Ectodermal cell (in vitro differentiated cells): ENCODE data around the gene PSPH.
"Not testable (repeated sequence)": the region's sequence is repeated elsewhere in the genome, so short reads cannot be mapped to it uniquely, and the experiment has no call there.

ENCODE experiments used
- H3K27ac ChIP-seq: 2 replicates; pipeline ENCODE4 v1.7.0; 2013; ENCODE audit warnings: mild to moderate bottlenecking, low read depth, low read length; ENCODE audit not compliant: insufficient read depth, poor library complexity, severe bottlenecking
- H3K27me3 ChIP-seq: 2 replicates; pipeline ENCODE4 v1.7.0; 2013; ENCODE audit warnings: mild to moderate bottlenecking, low read length; ENCODE audit not compliant: insufficient read depth, control insufficient read depth, poor library complexity, severe bottlenecking
- H3K36me3 ChIP-seq: one replicate; pipeline ENCODE4 v1.7.0; 2013; ENCODE audit warnings: low read length; ENCODE audit not compliant: control insufficient read depth, insufficient read depth
- H3K4me1 ChIP-seq: one replicate; pipeline ENCODE4 v1.7.0; 2013; ENCODE audit warnings: low read length; ENCODE audit not compliant: control insufficient read depth, insufficient read depth
- H3K4me3 ChIP-seq: 2 replicates; pipeline ENCODE4 v1.7.0; 2013; ENCODE audit warnings: low read depth, low read length, control low read depth; ENCODE audit not compliant: insufficient read depth
- H3K9me3 ChIP-seq: 2 replicates; pipeline ENCODE4 v1.7.0; 2013; ENCODE audit warnings: mild to moderate bottlenecking, low read length, moderate library complexity; ENCODE audit not compliant: control insufficient read depth
- WGBS, 2 experiments: methylation state at CpG; one replicate each; pipeline ENCODE4 v1.1.7; 2013; ENCODE audit warnings: missing lambda C conversion rate in 2 of 2; 5-methylcytosine and 5-hydroxymethylcytosine counted together

PSPH gene

DNA sequence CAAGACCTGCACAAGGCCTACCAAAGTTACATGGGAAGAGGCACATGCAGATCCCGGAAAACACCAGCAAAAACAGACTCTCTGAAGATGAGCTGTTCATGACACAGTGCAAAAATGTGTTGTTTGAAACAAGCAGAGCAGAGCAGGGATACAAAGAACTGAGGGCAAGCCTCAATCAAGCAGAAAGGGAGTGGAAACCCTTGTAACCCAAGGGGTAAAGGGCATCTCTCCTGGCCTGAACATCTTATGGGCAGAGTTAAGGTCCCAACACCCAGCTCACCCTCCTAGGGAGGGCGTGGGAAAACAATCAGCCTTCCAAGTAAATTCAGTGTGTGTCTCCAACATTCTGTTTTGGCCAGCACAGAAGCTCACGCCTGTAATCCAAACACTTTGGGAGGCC is 10.5 kb downstream of the PSPH start:
- Histone ChIP-seq H3K36me3 (peaks cover 4% of the 10 kb centered on the region), H3K27ac (no peak overlapping the region), H3K27me3 (no peaks in the 10 kb centered on the region), H3K9me3 (no peaks in the 10 kb centered on the region), H3K4me1 (no peaks in the 10 kb centered on the region), H3K4me3 (no peak overlapping the region)
- WGBS, 2 experiments, result 92 to 95% methylated on average over 3 of the region's 3 CpGs

DNA sequence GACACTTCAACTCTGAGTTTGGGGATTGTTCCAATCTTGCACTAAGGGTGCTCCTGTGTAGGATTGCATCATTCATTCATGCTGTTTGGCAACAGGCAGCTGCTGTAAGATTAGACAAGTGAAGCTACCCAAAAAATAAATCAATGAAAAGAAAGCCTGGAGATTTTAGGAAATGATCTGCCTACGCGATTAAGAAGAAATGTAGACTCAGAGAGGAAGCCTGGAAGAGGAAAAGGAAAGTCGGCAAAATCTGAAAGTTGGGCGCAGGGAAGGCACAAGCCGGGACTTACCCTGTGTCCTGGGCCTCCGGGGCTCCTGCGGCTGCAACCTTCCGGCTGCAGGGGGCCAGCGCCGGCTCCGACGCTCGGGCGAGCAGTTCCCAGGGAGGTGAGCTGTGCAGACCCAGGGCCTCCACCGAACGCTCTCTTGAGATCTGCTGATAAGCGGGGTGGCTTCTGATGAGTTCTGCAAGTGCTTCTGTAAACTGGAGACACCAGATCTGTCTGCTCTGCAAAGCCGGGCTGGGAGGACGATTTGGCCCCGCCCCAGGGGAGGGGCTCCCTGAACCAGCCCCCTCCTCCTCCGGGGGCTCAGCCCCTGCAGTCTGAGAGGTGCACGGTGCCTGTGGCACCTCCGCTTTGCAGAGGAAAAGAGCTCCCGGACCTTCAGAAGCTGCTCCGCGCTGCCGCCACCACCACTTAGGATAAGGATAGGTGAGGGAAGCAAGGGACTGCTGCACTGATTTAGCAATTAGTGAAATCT is 17.4 kb downstream of the PSPH start:
- Histone ChIP-seq H3K4me3 (peak overlapping the region; percentile 56), H3K27ac (peak overlapping the region; percentile 85), H3K27me3 (no peaks in the 10 kb centered on the region), H3K4me1 (no peaks in the 10 kb centered on the region), H3K9me3 (no peaks in the 10 kb centered on the region), H3K36me3 (peaks cover 5% of the 10 kb centered on the region)
- WGBS, 2 experiments, result 1% methylated on average over 27 of the region's 27 CpGs

DNA sequence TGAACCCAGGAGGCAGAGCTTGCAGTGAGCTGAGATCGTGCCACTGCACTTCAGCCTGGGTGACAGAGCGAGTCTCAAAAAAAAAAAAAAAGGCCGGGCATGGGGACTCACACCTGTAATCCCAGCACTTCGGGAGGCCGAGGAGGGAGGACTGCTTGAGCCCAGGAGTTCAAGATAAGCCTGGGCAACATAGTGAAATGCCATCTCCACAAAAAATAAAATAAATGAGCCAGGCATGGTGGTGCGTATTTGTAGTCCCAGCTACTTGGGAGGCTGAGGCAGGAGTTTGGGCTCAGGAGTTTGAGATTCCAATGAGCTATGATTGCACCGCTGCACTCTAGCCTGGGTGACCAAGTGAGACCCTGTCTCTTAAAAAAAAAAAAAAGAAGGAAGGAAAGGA is 18.7 kb downstream of the PSPH start:
- H3K4me1 ChIP-seq, H3K4me3 ChIP-seq: not testable (repeated sequence)

DNA sequence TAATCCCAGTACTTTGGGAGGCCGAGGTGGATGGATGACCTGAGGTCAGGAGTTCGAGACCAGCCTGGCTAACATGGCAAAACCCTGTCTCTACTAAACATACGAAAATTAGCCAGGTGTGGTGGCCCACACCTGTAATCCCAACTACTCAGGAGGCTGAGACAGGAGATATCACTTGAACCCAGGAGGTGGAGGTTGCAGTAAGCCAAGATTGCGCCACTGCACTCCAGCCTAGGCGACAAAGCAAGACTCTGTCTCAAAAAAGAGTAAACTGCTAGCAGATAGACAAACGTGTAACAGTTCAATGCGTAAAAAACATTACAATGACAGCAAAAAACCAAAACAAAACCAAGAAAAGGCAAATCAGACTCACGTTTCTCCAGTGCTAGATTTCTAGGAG is 19.7 kb downstream of the PSPH start:
- H3K4me3 ChIP-seq, H3K27ac ChIP-seq, H3K4me1 ChIP-seq, H3K36me3 ChIP-seq, H3K27me3 ChIP-seq, H3K9me3 ChIP-seq: not testable (repeated sequence)
- 81 to 84% methylated on average over 8 of the region's 8 CpGs for WGBS, 2 experiments

More for the DNA sequence above, 18.7 kb downstream of the PSPH start:
- H3K27ac ChIP-seq, H3K36me3 ChIP-seq, H3K9me3 ChIP-seq, H3K27me3 ChIP-seq: not testable (repeated sequence)
- WGBS, 2 experiments, result 86 to 95% methylated on average over 7 of the region's 7 CpGs

DNA sequence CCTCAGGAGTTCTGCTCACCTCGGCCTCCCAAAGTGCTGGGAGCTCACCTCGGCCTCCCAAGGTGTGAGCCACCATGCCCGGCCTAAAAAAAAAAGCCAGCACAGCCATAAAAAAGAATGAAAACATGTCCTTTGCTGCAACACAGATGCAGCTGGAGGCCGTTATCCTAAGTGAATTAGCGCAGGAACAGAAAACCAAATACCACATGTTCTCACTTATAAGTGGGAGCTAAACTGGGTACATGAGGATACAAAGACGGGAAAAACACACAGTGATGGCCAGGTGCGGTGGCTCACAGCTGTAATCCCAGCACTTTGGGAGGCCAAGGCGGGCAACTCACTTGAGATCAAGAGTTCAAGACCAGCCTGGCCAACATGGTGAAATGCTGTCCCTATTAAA is 20.9 kb downstream of the PSPH start:
- no peak overlapping the region for H3K27ac ChIP-seq
- H3K36me3 ChIP-seq, result peaks cover 6% of the 10 kb centered on the region
- no peaks in the 10 kb centered on the region for H3K9me3 ChIP-seq
- H3K4me1 ChIP-seq, result no peaks in the 10 kb centered on the region
- 95% methylated on average over 8 of the region's 8 CpGs for WGBS, 2 experiments
- H3K4me3 ChIP-seq, result no peak overlapping the region
- H3K27me3 ChIP-seq, result no peaks in the 10 kb centered on the region

DNA sequence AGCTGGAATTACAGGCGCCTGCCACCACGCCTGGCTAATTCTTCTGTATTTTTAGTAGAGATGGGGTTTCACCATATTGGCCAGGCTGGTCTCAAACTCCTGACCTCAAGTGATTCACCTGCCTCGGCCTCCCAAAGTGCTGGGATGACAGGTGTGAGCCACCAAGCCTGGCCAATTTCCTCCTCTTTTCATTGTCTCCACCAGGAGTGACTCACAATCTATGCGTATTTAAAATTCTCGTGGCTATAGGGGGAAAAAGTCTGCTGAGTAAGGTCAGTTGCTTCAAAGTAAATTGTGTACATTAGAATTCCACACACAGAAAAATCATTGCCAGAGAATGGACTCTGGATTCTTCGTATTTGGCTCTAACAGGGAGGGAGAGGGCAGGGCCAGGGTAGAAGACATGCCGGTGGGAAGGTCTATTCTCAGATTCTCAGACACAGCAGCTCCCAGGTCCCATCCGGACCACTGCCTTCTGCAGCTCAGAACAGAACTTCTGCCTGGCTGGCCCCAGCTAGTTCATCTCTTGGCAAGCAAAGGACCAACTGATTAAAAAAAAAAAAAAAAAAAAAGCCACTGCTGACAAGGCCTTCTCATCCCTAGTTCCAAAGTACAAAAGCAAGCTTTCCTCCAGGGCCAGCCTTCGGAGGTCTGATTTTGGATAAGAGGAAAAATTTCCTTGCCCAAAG is 22.2 kb downstream of the PSPH start:
- Histone ChIP-seq H3K36me3 (peaks cover 6% of the 10 kb centered on the region), H3K4me3 (no peak overlapping the region), H3K27ac (no peak overlapping the region), H3K9me3 (no peaks in the 10 kb centered on the region), H3K4me1 (no peaks in the 10 kb centered on the region), H3K27me3 (no peaks in the 10 kb centered on the region)
- 91 to 96% methylated on average over 9 of the region's 9 CpGs for WGBS, 2 experiments

DNA sequence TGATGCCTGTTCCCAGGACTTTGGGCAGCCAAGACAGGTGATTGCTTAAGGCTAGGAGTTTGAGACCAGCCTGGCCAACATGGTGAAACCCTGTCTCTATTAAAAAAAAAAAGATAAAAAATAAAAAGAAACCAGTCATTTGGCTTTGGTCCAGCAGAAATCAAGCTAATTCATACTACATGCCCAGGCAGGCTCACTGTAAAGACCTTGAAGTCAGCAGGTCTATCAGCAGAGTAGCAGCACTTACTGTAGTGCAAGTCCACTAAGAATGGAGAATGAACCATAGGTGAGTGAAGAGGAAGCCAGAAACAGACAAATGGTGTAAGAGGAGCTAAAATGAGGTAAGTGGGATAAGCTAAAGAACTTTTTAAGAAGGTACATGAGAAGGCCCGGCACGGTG is 24.7 kb downstream of the PSPH start:
- no peak overlapping the region for H3K4me3 ChIP-seq
- H3K9me3 ChIP-seq, result no peaks in the 10 kb centered on the region
- no peaks in the 10 kb centered on the region for H3K4me1 ChIP-seq
- H3K27me3 ChIP-seq, result no peaks in the 10 kb centered on the region
- peaks cover 6% of the 10 kb centered on the region for H3K36me3 ChIP-seq
- no peak overlapping the region for H3K27ac ChIP-seq
- WGBS, 2 experiments, result 99 to 100% methylated on average over 2 of the region's 2 CpGs

DNA sequence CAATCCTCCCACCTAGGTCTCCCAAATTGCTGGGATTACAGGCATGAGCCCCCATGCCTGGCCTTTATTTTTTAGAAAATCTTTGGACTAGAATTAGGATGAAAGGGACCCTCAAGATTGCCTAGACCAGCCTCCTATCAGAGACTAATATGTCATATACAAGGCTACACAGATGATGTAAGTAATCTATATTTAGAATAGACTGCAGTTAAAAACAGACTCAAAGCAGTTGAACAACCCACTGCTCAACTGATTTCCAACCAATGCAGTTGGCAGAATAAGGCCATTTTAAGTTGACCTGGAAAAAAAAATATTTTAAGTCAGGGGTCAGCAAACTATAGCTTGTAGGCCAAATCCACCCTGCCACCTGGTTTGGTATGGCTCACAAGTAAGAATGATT is 27.7 kb downstream of the PSPH start:
- H3K36me3 ChIP-seq, result no peaks in the 10 kb centered on the region
- H3K4me3 ChIP-seq, result no peak overlapping the region
- no peaks in the 10 kb centered on the region for H3K4me1 ChIP-seq
- no peaks in the 10 kb centered on the region for H3K9me3 ChIP-seq
- H3K27me3 ChIP-seq, result no peaks in the 10 kb centered on the region
- H3K27ac ChIP-seq, result no peak overlapping the region

DNA sequence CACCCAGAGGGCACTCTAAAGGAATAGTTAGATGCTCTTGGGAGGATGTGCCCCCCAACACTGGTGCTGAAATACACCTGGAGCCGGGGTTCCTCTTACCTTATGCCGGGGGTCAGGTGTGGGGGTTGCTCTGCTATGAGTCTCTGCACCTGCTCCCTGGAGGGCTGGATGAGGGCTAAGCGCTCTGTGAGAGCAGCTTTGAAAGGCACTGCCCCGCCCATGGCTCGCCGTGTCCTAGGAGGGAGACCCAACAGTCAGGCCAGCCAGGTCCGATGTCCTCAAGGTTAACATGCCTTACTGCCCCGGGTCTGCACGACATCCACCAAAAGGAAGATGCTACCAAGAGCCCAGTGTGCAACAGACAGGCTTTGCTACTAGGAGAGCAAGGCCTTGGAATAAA is 31.7 kb downstream of the PSPH start:
- H3K36me3 ChIP-seq, result no peaks in the 10 kb centered on the region
- no peaks in the 10 kb centered on the region for H3K9me3 ChIP-seq
- H3K4me1 ChIP-seq, result no peaks in the 10 kb centered on the region
- WGBS, 2 experiments, result 96 to 97% methylated on average over 9 of the region's 9 CpGs
- no peak overlapping the region for H3K27ac ChIP-seq
- H3K27me3 ChIP-seq, result no peaks in the 10 kb centered on the region
- H3K4me3 ChIP-seq, result no peak overlapping the region

DNA sequence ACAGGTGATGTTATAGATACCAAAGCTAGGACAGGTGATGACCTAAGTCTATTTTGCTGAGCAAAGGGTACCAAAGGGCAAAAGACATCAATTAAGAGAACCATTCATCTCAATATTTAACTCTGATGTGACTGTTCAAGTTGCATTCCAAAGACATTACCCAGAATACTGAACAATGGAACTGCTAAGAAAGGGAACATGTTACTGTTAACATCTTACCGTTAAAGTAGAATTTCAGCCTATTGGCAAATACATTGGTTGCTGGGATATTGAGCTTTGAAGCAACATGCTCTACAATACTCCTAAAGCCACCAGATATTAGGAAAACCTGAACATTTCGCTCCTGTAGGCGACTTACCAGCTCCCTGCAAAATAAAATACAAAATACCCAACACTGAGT is 34.2 kb downstream of the PSPH start:
- H3K27me3 ChIP-seq, H3K36me3 ChIP-seq, H3K27ac ChIP-seq, H3K4me3 ChIP-seq, H3K4me1 ChIP-seq, H3K9me3 ChIP-seq: not testable (repeated sequence)
- 80 to 100% methylated on average over 1 to 2 of the region's 3 CpGs for WGBS, 2 experiments
